Mammary epithelial cell (primary cell): ENCODE results near the gene NOA1.

ENCODE experiments used
- CTCF ChIP-seq, 2 donors: IDR thresholded peaks in 1 of 2; conservative IDR thresholded peaks in 1 of 2; 2 replicates each; pipeline ENCODE4 v1.5.1; 2011 to 2012; ENCODE audit warnings: inconsistent platforms in 2 of 2, low read length in 2 of 2, mild to moderate bottlenecking in 2 of 2, control low read depth in 1 of 2, low read depth in 1 of 2; ENCODE audit not compliant: insufficient read depth in 1 of 2; ENCODE audit errors: extremely low read depth in 1 of 2
- EZH2 ChIP-seq: IDR thresholded peaks from 2 replicates; pipeline ENCODE4 v1.6.1; 2012; ENCODE audit warnings: low read length, inconsistent platforms, borderline replicate concordance

GRCh38 chr4:56914336-56914735 is 63.1 kb downstream of the NOA1 start:
- TF ChIP-seq EZH2 (no peak), CTCF (conservative IDR thresholded peaks at IDR 0.05 in 1 of 2, IDR thresholded peaks at IDR 0.05 in 1 of 2; ENCODE audit: extremely low read depth in 1 of 2, insufficient read depth in 1 of 2, low read depth in 1 of 2, low read length in 2 of 2) (no peak)
